NCI-H128 (cell line): ENCODE measurements around the gene ZBTB5.
"Not testable (repeated sequence)": the region's sequence is repeated elsewhere in the genome, so short reads cannot be mapped to it uniquely, and the experiment has no call there.

Experiments used
- DNase-seq: peaks from one replicate; lab custom pipeline; 2025; ENCODE audit not compliant: unreplicated experiment; lab: John Stamatoyannopoulos, UW

Gene ZBTB5

GRCh38 chr9:37407468-37407867 is 57.8 kb downstream of the ZBTB5 start:
- no peak for DNase-seq

DNA sequence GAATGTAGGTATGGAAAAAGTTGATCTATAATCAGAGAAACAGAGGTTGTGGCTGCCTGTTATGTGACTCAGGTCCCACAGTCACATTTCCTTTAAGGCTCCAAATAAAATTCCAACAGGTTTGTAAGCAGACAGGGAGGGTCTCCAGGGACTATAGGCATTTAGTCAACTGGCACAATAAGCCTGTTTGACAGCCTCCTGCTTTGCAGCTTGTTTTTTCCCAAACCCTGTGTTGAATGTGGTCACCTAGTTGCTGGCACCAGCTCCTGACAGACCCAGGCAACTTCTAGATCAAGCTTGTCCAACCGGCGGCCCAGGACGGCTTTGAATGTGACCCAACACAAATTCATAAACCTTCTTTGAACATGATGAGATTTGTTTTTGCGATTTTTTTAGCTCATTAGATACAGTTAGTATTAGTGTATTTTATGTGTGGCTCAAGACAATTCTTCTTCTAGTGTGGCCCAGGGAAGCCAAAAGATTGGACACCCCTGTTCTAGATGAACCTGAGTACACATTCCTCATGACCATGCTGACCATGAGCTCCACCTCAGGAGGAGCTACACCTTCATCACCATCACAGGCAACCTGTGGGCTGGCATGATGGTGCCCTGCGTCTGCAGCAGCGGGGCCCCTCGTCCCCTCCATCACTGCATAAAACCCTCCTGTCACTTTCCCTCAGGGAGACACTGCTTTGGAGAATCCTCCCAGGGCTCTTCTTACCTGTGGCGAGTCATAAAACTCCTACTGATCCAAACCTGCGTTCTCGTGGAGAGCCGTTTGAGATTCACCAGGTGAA is 58.4 kb downstream of the ZBTB5 start:
- DNase-seq = no peak

- no peak for DNase-seq
Observed at GRCh38 chr9:37405764-37406380, 59.4 kb downstream of the ZBTB5 start.

DNA sequence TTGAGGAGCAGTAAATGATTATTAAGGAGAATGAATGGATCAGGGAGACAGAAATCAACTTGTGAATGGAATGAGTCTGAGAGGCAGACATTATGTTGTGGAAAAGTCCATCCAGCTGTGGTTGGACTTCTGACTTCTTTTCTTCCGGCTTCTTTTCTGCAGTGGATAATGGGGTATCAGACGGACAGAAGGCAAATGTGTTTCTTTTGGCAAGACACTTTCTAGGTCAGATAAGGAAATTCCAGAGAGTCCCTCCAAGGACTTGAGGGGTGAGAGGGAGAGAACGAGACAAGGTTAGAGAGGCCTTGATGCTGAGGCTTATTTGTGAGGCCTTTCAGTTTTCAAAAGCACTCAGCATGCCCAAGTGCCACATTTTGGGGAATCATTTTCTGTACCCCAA is 59.9 kb downstream of the ZBTB5 start:
- DNase-seq = no peak

GRCh38 chr9:37404590-37404989 is 60.7 kb downstream of the ZBTB5 start:
- no peak for DNase-seq

- no peak for DNase-seq
Observed at GRCh38 chr9:37399336-37399735, 65.9 kb downstream of the ZBTB5 start.

DNA sequence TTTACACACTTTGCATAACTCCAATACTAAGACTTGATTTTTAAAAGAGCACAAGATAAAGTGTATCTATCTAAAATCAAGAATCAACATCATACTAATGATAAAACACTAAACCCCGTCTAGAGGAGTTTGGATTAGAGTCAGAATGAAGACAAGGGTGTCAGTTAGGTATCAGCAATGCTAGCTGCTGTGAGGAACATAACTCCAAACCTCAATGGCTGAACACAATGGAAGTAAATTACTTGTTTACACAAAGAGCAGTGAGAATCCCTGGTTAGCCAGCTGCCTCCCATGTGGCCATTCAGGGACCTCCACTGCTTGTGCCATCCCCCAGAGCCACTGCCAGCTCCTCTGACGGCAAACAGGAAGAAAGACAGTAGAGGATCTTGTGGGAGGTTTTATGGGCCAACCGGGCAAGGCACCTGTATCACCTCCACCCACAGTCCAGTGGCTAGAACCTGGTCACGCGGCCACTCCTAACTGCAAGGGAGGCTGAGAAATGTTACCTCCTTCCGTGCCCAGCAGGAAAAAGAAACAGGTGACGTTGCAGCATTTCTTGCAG is 66.7 kb downstream of the ZBTB5 start:
- DNase-seq = no peak

DNA sequence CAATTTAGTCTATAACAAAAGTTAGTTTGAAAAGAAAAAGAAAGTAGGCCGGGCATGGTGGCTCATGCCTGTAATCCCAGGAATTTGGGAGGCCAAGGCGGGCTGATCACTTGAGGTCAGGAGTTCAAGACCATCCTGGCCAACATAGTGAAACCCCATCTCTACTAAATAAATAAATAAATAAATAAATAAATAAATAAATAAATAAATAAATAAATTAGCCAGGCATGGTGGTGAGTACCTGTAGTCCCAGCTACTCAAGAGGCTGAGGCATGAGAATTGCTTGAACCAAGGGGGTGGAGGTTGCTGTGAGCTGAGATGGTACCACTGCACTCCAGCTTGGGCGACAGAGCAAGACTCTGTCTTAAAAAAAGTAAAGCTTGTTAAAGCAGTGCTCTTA is 67.3 kb downstream of the ZBTB5 start:
- DNase-seq = not testable (repeated sequence)

GRCh38 chr9:37395663-37396062 is 69.6 kb downstream of the ZBTB5 start:
- no peak for DNase-seq

DNA sequence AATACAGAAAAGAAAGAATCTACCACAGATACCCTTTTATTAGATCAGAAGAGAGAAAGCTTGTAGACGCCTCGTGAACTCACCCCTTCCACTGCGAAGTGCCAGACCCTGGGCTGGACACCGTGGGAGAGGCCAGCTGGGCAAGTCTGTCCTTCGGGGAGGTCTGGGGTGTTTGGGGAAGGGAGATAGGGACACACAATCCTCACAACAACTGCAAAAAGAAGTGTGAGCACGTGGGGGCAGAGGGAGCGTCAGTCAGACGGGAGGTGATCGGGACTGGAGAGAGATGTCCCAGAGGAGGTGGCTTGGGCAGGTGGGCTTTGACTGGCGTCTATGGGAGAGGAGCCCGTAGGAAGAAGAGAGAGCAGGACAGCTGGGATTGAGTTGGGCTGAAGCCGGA is 70.0 kb downstream of the ZBTB5 start:
- no peak for DNase-seq

DNA sequence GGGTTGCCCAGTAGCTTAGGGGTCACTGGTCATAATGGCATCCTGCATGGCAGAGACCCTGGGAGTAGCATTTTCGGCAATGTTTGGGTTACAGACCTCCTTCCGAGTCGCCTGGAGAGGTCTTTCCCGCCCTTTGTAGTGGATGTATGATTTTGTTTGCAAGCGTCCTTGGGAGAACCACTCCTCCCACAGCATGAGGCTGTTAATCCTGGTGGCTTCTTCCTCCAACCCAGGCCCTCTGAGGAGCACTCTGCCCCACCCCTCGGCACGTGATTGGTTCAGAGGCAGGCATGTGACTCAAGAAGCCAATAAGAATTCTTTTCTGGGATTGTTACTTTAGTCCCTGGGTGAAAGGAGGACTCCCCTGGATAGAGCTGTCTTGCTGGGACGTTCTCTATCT is 73.0 kb downstream of the ZBTB5 start:
- no peak for DNase-seq

DNA sequence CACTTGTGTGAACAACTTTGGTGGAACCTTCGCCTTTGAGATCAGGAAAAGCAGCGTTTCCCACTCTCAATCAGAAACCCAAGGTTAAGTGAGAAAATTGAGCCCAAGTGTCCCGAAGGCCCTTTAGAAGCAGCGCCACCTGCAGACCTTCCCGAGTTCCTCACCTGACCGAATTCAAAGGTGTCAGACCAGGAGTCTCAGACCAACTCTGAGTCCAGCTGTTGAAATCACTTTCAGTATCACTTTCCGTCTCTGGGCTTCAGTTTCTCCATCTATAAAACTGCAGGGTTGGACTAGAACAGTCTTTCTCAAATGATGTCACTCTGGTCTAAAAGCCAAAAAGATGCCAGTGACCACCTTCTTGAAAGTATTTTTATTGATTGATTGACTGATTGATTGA is 74.5 kb downstream of the ZBTB5 start:
- DNase-seq = no peak
